Smooth muscle cell (in vitro differentiated cells): Measurements from ENCODE around the gene LRMDA. TPM values are rescaled to one million over a fixed set of nuclear protein-coding genes. Genes with fewer than 3 reads are reported as not detected.
A peak's percentile ranks its signal among the peaks of the same experiment; 100 is the strongest.

Source experiments
- DNase-seq: peaks from one replicate; lab custom pipeline; 2025; ENCODE audit not compliant: unreplicated experiment; lab: John Stamatoyannopoulos, UW
- H2AFZ ChIP-seq: fragments of 200-600 bp; sonication (generic); 2 replicates; pipeline ENCODE4 v1.6.0; 2016; ENCODE audit warnings: antibody characterized with exemption, low read depth, mild to moderate bottlenecking
- H3F3A ChIP-seq: fragments of 200-600 bp; sonication (generic); 2 replicates; pipeline ENCODE4 v1.6.0; 2017; ENCODE audit warnings: antibody characterized with exemption, low read depth
- H3K27ac ChIP-seq: fragments of 200-600 bp; sonication (generic); 2 replicates; pipeline ENCODE4 v1.5.1; 2016; ENCODE audit warnings: low read depth, mild to moderate bottlenecking
- H3K27me3 ChIP-seq: fragments of 200-600 bp; sonication (generic); 2 replicates; pipeline ENCODE4 v1.6.1; 2016; ENCODE audit warnings: low read depth, mild to moderate bottlenecking
- H3K36me3 ChIP-seq: fragments of 200-600 bp; sonication (generic); 2 replicates; pipeline ENCODE4 v1.5.1; 2016; ENCODE audit warnings: low read depth
- H3K4me1 ChIP-seq: fragments of 200-600 bp; sonication (generic); 2 replicates; pipeline ENCODE4 v1.5.1; 2016; ENCODE audit warnings: low read depth
- H3K4me2 ChIP-seq: fragments of 200-600 bp; sonication (generic); 2 replicates; pipeline ENCODE4 v1.6.0; 2016; ENCODE audit warnings: mild to moderate bottlenecking
- H3K4me3 ChIP-seq: fragments of 200-600 bp; sonication (generic); 2 replicates; pipeline ENCODE4 v1.5.1; 2016; ENCODE audit warnings: mild to moderate bottlenecking
- H3K79me2 ChIP-seq: fragments of 200-600 bp; sonication (generic); 2 replicates; pipeline ENCODE4 v1.6.0; 2016; ENCODE audit warnings: low read depth, mild to moderate bottlenecking
- H3K9ac ChIP-seq: fragments of 200-600 bp; sonication (generic); 2 replicates; pipeline ENCODE4 v1.6.0; 2016; ENCODE audit warnings: low read depth
- H3K9me3 ChIP-seq: fragments of 200-600 bp; sonication (generic); replicated peaks from 2 replicates; pipeline ENCODE4 v1.5.1; 2016; ENCODE audit warnings: low read depth
- H4K20me1 ChIP-seq: fragments of 200-600 bp; sonication (generic); 2 replicates; pipeline ENCODE4 v1.6.0; 2016; ENCODE audit warnings: low read depth
- WGBS: methylation state at CpG from one replicate; pipeline ENCODE4 v1.1.7; 2016; ENCODE audit warnings: low lambda C conversion rate; 5-methylcytosine and 5-hydroxymethylcytosine counted together
- polyA plus RNA-seq: library from polyadenylated mRNA; unstranded; fragments of >200 nt; fragmentation: Nextera tagmentation; extraction: Ambion mirVana; gene quantifications from 2 replicates; pipeline ENCODE4 v1.2.1, GENCODE V29; 2016
- total RNA-seq: library from RNA; depleted of rRNA; stranded (reverse); fragments of >200 nt; gene quantifications from 2 replicates; pipeline ENCODE4 v1.2.3, GENCODE V29; 2014
- TF ChIP-seq, protein P1 (sequence below): fragments of 200-600 bp; sonication (generic); IDR thresholded peaks from 2 replicates; pipeline ENCODE4 v1.5.1; 2017; ENCODE audit warnings: borderline replicate concordance, mild to moderate bottlenecking, antibody characterized with exemption; ENCODE audit not compliant: insufficient read depth, poor library complexity, severe bottlenecking

Gene LRMDA
- total and polyA plus RNA-seq, 2 experiments from 2014 or later, result 1.5 to 1.6 TPM

DNA sequence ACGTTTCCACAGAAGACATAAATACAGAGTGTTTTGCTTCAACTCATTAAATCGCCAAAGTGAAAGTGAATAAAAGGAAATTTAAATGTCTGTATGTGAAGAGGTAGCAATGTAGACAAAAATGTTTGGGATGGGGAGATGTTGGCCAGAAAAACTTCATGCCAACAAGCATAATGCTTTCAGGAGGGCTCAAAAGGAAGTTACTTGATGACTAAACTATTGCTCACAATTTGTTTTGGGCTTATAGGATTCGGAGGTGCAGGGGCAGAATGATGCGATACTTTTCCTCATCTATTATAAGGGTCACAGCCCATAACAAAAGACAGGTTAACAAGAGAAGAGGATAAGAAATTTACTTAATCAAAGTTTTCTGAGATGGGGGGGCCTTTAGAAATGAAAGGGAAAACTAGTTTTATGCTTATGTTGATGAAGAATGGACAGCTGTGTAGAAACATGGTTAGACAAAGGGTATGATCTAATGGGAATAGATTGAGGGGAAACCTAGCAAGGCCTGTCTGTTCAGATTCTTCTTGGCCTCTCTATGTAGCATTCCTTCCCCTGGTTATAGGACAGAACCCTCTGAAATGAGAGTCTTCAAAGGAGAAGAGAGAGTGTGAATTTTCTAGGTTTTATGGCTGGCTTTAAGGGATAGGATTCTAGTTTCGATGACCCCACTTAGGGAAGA is 898.6 kb downstream of the LRMDA start:
- Histone ChIP-seq H3K4me3 (no peak overlapping the region), H3K79me2 (no peaks in the 10 kb centered on the region), H3K36me3 (no peaks in the 10 kb centered on the region), H3K4me2 (peak overlapping the region; percentile 35), H3K9me3 (no peaks in the 10 kb centered on the region), H3K4me1 (no peaks in the 10 kb centered on the region), H4K20me1 (no peaks in the 10 kb centered on the region), H3F3A (no peaks in the 10 kb centered on the region), H3K9ac (peak overlapping the region; percentile 6), H3K27me3 (no peaks in the 10 kb centered on the region), H2AFZ (no peak overlapping the region), H3K27ac (peak overlapping the region; percentile 80)
- TF ChIP-seq, protein P1, sequence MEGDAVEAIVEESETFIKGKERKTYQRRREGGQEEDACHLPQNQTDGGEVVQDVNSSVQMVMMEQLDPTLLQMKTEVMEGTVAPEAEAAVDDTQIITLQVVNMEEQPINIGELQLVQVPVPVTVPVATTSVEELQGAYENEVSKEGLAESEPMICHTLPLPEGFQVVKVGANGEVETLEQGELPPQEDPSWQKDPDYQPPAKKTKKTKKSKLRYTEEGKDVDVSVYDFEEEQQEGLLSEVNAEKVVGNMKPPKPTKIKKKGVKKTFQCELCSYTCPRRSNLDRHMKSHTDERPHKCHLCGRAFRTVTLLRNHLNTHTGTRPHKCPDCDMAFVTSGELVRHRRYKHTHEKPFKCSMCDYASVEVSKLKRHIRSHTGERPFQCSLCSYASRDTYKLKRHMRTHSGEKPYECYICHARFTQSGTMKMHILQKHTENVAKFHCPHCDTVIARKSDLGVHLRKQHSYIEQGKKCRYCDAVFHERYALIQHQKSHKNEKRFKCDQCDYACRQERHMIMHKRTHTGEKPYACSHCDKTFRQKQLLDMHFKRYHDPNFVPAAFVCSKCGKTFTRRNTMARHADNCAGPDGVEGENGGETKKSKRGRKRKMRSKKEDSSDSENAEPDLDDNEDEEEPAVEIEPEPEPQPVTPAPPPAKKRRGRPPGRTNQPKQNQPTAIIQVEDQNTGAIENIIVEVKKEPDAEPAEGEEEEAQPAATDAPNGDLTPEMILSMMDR, result no peak
- DNase-seq, result no peak
- 53% methylated on average over 5 of the region's 5 CpGs for WGBS

DNA sequence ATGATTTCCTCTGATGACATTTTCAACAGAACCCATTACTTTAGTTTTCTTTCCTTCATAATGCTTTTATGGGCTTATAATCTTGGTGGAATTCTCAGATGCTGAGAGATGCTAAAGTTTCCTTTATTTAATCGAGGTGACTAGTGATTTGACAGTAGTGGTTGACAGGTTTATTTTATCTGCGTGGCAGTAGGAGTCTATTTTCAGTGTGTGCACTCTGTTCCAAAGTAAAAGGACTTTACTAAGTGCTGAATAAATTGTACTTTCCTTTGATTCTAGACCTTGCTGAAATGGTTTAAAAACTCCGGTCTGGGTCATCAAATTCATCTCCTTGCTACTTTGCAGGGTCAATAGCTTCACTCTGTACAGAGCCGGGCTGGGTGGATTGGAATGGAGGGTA is 900.3 kb downstream of the LRMDA start:
- Histone ChIP-seq H3K27me3 (no peaks in the 10 kb centered on the region), H3K9me3 (no peaks in the 10 kb centered on the region), H3K36me3 (no peaks in the 10 kb centered on the region), H3K27ac (peak overlapping the region; percentile 80), H3F3A (peaks cover under 1% of the 10 kb centered on the region), H3K4me2 (no peak overlapping the region), H3K4me3 (no peak overlapping the region), H3K79me2 (no peaks in the 10 kb centered on the region), H2AFZ (no peak overlapping the region), H3K4me1 (peaks cover 7% of the 10 kb centered on the region), H3K9ac (no peak overlapping the region), H4K20me1 (no peaks in the 10 kb centered on the region)
- TF ChIP-seq, protein P1, result no peak
- 82% methylated on average over 4 of the region's 4 CpGs for WGBS
- DNase-seq, result no peak

DNA sequence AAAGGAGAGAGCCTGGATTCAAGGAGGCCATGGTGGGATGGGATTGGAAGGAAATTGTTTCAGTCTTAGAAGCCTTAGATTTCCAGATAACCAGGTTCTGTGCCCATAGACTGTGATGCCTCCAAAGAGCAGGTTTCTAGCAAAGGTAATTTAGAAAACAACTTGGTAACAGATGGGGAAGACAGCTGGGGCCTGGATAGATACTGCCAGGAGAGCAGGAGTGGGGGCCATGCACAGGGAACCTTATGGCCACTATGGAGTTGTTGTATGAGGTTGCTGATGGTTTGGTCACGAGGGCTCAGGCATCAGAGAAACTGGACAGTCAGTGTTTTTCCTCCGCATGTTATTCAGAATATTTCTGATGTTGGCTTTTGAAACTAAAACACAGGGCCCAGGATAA is 901.9 kb downstream of the LRMDA start:
- Histone ChIP-seq H2AFZ (no peak overlapping the region), H3K79me2 (no peaks in the 10 kb centered on the region), H3F3A (peaks cover 13% of the 10 kb centered on the region), H3K4me3 (no peak overlapping the region), H3K4me2 (no peak overlapping the region), H4K20me1 (no peaks in the 10 kb centered on the region), H3K36me3 (no peaks in the 10 kb centered on the region), H3K27me3 (no peaks in the 10 kb centered on the region), H3K9me3 (no peaks in the 10 kb centered on the region), H3K4me1 (peaks cover 9% of the 10 kb centered on the region), H3K9ac (no peak overlapping the region), H3K27ac (no peak overlapping the region)
- DNase-seq, result no peak
- 100% methylated on average over 2 of the region's 2 CpGs for WGBS
- TF ChIP-seq, protein P1, result no peak

DNA sequence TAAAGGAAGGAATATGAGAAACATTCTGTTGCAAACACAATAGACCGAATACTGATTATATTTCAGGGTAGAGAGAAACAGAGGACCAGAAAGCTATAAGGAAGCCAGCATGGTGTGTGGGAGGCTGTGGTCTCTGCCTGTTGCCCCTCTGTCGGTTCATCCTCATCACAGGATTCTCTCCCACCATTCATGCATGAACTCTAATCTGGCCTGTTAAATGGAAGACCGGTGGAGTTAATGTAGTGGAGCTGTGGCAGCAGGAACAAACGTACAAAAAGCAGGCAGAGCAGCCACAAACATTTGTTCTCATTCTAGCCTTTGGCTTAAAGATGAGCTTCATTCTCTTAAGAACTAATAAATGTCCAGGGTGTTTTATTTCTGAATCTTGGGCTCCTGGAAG is 902.4 kb downstream of the LRMDA start:
- DNase-seq, result no peak
- Histone ChIP-seq H4K20me1 (no peaks in the 10 kb centered on the region), H3K9ac (no peak overlapping the region), H2AFZ (no peak overlapping the region), H3K4me2 (no peak overlapping the region), H3K79me2 (no peaks in the 10 kb centered on the region), H3K9me3 (no peaks in the 10 kb centered on the region), H3K4me3 (no peak overlapping the region), H3K36me3 (no peaks in the 10 kb centered on the region), H3K27ac (no peak overlapping the region), H3K4me1 (peaks cover 9% of the 10 kb centered on the region), H3K27me3 (no peaks in the 10 kb centered on the region), H3F3A (peaks cover 13% of the 10 kb centered on the region)
- whole genome bisulfite sequencing, result 62% methylated on average over 4 of the region's 4 CpGs
- TF ChIP-seq, protein P1, result no peak
